Esophagus (tissue), 2 donors: ENCODE data around the gene NEK4. TPM values are rescaled to one million over a fixed set of nuclear protein-coding genes. Genes with fewer than 3 reads are reported as not detected.

Experiments
- H3K27ac ChIP-seq, 2 donors: one replicate each; pipeline ENCODE4 v1.5.1; 2013; ENCODE audit warnings: low read depth in 2 of 2, mild to moderate bottlenecking in 2 of 2, inconsistent platforms in 1 of 2, low read length in 1 of 2, moderate library complexity in 1 of 2
- H3K27me3 ChIP-seq, 2 donors: one replicate each; pipeline ENCODE4 v1.6.1; 2013; ENCODE audit warnings: low read length in 2 of 2, control low read depth in 1 of 2, mild to moderate bottlenecking in 1 of 2; ENCODE audit not compliant: insufficient read depth in 2 of 2, control insufficient read depth in 1 of 2
- H3K36me3 ChIP-seq, 2 donors: one replicate each; pipeline ENCODE4 v1.6.1; 2013; ENCODE audit warnings: low read length in 1 of 2; ENCODE audit not compliant: control insufficient read depth in 2 of 2, insufficient read depth in 2 of 2
- H3K4me1 ChIP-seq, 2 donors: one replicate each; pipeline ENCODE4 v1.6.1; 2013; ENCODE audit warnings: low read length in 1 of 2; ENCODE audit not compliant: control insufficient read depth in 2 of 2, insufficient read depth in 2 of 2
- H3K4me3 ChIP-seq, 2 donors: one replicate each; pipeline ENCODE4 v1.5.1; 2013; ENCODE audit warnings: low read length in 2 of 2, mild to moderate bottlenecking in 2 of 2, low read depth in 1 of 2, moderate library complexity in 1 of 2
- H3K9me3 ChIP-seq, 2 donors: one replicate each; pipeline ENCODE4 v1.6.1; 2013; ENCODE audit warnings: mild to moderate bottlenecking in 2 of 2, low read depth in 1 of 2, low read length in 1 of 2, moderate library complexity in 1 of 2; ENCODE audit not compliant: control insufficient read depth in 2 of 2, insufficient read depth in 1 of 2
- WGBS, 2 donors: extraction: QIAGEN DNeasy Blood & Tissue Kit; methylation state at CpG; one replicate each; pipeline ENCODE4 v1.1.7; 2013; 5-methylcytosine and 5-hydroxymethylcytosine counted together
- polyA plus RNA-seq, 2 donors: library from polyadenylated mRNA; stranded (reverse); fragments of 200-250 nt; gene quantifications; one replicate each; pipeline ENCODE4 v1.2.3, GENCODE V29; 2013
- donor health status: healthy with polysubstance abuse.
- donor health status: Bipolar disorder and iron deficiency.

The NEK4 gene
- polyA plus RNA-seq, 2 donors: 3.6 to 4.3 TPM

GRCh38 chr3:52722491-52722890 lies 48.2 kb downstream of the NEK4 start:
- 90 to 91% methylated on average over 7 of the region's 7 CpGs for WGBS, 2 donors
- Histone ChIP-seq H3K9me3 (no peaks in the 10 kb centered on the region), H3K27me3 (no peaks in the 10 kb centered on the region), H3K4me3 (no peak overlapping the region), H3K27ac (no peak overlapping the region), H3K36me3 (no peaks in the 10 kb centered on the region), H3K4me1 (no peaks in the 10 kb centered on the region)

- Histone ChIP-seq H3K27me3 (no peaks in the 10 kb centered on the region), H3K4me3 (no peak overlapping the region), H3K27ac (no peak overlapping the region), H3K9me3 (no peaks in the 10 kb centered on the region), H3K36me3 (no peaks in the 10 kb centered on the region), H3K4me1 (no peaks in the 10 kb centered on the region)
- WGBS, 2 donors: 83 to 85% methylated on average over 1 of the region's 1 CpG
Measured at GRCh38 chr3:52721730-52722008, 49.1 kb downstream of the NEK4 start.

GRCh38 chr3:52721002-52721729 lies 49.6 kb downstream of the NEK4 start:
- Histone ChIP-seq H3K27me3 (no peaks in the 10 kb centered on the region), H3K4me3 (no peak overlapping the region), H3K4me1 (no peaks in the 10 kb centered on the region), H3K36me3 (no peaks in the 10 kb centered on the region), H3K9me3 (no peaks in the 10 kb centered on the region), H3K27ac (no peak overlapping the region)
- WGBS, 2 donors: 88% methylated on average over 6 of the region's 6 CpGs

- Histone ChIP-seq H3K27ac (no peak overlapping the region), H3K4me3 (no peak overlapping the region), H3K9me3 (no peaks in the 10 kb centered on the region), H3K4me1 (no peaks in the 10 kb centered on the region), H3K27me3 (no peaks in the 10 kb centered on the region), H3K36me3 (peaks cover 0 to 4% of the 10 kb centered on the region in 2 donors)
Measured at GRCh38 chr3:52719618-52720017, 51.1 kb downstream of the NEK4 start.

GRCh38 chr3:52715714-52716305 lies 54.9 kb downstream of the NEK4 start:
- Histone ChIP-seq H3K4me3 (no peak overlapping the region), H3K27me3 (no peaks in the 10 kb centered on the region), H3K4me1 (no peaks in the 10 kb centered on the region), H3K9me3 (no peaks in the 10 kb centered on the region), H3K36me3 (peaks cover 0 to 9% of the 10 kb centered on the region in 2 donors), H3K27ac (no peak overlapping the region)
- 91 to 93% methylated on average over 11 of the region's 11 CpGs for WGBS, 2 donors

GRCh38 chr3:52714335-52715302 lies 56.1 kb downstream of the NEK4 start:
- 55 to 60% methylated on average over 34 to 39 of the region's 39 CpGs for WGBS, 2 donors

GRCh38 chr3:52712291-52713212 lies 58.2 kb downstream of the NEK4 start:
- no peaks in the 10 kb centered on the region for H3K4me1 ChIP-seq
- H3K36me3 ChIP-seq: peaks cover 0 to 9% of the 10 kb centered on the region in 2 donors
- WGBS, 2 donors: 93 to 96% methylated on average over 17 of the region's 17 CpGs
- H3K27me3 ChIP-seq: no peaks in the 10 kb centered on the region
- H3K9me3 ChIP-seq: no peaks in the 10 kb centered on the region
- peak overlapping the region in 1 of 2 donors; percentile 9 for H3K27ac ChIP-seq
- no peak overlapping the region for H3K4me3 ChIP-seq

More at GRCh38 chr3:52714335-52715302, 56.1 kb downstream of the NEK4 start:
- Histone ChIP-seq H3K4me1 (no peaks in the 10 kb centered on the region), H3K27ac (no peak overlapping the region), H3K27me3 (no peaks in the 10 kb centered on the region), H3K36me3 (peaks cover 0 to 9% of the 10 kb centered on the region in 2 donors), H3K4me3 (no peak overlapping the region), H3K9me3 (no peaks in the 10 kb centered on the region)

- Histone ChIP-seq H3K9me3 (no peaks in the 10 kb centered on the region), H3K36me3 (peaks cover 0 to 5% of the 10 kb centered on the region in 2 donors), H3K27me3 (no peaks in the 10 kb centered on the region), H3K4me1 (peaks cover 0 to 2% of the 10 kb centered on the region in 2 donors), H3K4me3 (no peak overlapping the region), H3K27ac (no peak overlapping the region)
- 85 to 90% methylated on average over 2 of the region's 2 CpGs for WGBS, 2 donors
Measured at GRCh38 chr3:52710512-52710911, 60.2 kb downstream of the NEK4 start.

GRCh38 chr3:52707585-52707984 lies 63.2 kb downstream of the NEK4 start:
- H3K36me3 ChIP-seq: peaks cover 0 to 2% of the 10 kb centered on the region in 2 donors
- H3K27ac ChIP-seq: no peak overlapping the region
- no peaks in the 10 kb centered on the region for H3K9me3 ChIP-seq
- peaks cover 0 to 7% of the 10 kb centered on the region in 2 donors for H3K4me1 ChIP-seq
- no peaks in the 10 kb centered on the region for H3K27me3 ChIP-seq
- WGBS, 2 donors: 63 to 79% methylated on average over 4 of the region's 4 CpGs
- H3K4me3 ChIP-seq: peak overlapping the region in 1 of 2 donors; percentile 94
